Astrocyte (in vitro differentiated cells and primary cell): Measurements from ENCODE around the gene SUMF1.

ENCODE experiments used
- EZH2 ChIP-seq: IDR thresholded peaks from 2 replicates; pipeline ENCODE4 v1.6.1; 2012; ENCODE audit warnings: mild to moderate bottlenecking, low read length, inconsistent platforms; ENCODE audit not compliant: insufficient read depth
- TF ChIP-seq, protein P1 (sequence below): IDR thresholded peaks from 2 replicates; pipeline ENCODE4 v1.5.1; 2011; ENCODE audit warnings: low read depth, mild to moderate bottlenecking, inconsistent platforms, low read length, moderate library complexity; ENCODE audit not compliant: insufficient read depth

DNA sequence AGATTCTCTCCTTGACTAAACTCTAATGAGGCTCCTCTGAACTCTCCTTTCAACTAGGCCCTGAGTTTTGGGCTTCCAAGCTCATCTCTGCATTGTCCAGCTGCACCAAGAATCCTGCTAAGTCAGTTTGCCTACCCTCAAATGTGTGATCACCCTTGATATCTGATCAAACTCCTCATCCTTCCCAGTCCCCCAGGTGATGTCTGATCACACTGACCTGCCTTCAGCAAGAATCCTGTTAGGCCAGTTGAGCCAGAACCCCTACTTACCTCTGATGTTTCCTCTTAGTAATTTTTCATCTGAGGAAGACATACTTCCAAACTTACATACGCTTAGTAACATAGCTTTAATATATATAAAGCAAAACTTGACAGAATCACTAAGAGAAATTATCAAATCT, 28.8 kb downstream of the SUMF1 start:
- TF ChIP-seq, protein P1, sequence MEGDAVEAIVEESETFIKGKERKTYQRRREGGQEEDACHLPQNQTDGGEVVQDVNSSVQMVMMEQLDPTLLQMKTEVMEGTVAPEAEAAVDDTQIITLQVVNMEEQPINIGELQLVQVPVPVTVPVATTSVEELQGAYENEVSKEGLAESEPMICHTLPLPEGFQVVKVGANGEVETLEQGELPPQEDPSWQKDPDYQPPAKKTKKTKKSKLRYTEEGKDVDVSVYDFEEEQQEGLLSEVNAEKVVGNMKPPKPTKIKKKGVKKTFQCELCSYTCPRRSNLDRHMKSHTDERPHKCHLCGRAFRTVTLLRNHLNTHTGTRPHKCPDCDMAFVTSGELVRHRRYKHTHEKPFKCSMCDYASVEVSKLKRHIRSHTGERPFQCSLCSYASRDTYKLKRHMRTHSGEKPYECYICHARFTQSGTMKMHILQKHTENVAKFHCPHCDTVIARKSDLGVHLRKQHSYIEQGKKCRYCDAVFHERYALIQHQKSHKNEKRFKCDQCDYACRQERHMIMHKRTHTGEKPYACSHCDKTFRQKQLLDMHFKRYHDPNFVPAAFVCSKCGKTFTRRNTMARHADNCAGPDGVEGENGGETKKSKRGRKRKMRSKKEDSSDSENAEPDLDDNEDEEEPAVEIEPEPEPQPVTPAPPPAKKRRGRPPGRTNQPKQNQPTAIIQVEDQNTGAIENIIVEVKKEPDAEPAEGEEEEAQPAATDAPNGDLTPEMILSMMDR = no peak
- TF ChIP-seq EZH2 = no peak
